Measurements from ENCODE around the gene HOXB3.

The HOXB3 gene

DNA sequence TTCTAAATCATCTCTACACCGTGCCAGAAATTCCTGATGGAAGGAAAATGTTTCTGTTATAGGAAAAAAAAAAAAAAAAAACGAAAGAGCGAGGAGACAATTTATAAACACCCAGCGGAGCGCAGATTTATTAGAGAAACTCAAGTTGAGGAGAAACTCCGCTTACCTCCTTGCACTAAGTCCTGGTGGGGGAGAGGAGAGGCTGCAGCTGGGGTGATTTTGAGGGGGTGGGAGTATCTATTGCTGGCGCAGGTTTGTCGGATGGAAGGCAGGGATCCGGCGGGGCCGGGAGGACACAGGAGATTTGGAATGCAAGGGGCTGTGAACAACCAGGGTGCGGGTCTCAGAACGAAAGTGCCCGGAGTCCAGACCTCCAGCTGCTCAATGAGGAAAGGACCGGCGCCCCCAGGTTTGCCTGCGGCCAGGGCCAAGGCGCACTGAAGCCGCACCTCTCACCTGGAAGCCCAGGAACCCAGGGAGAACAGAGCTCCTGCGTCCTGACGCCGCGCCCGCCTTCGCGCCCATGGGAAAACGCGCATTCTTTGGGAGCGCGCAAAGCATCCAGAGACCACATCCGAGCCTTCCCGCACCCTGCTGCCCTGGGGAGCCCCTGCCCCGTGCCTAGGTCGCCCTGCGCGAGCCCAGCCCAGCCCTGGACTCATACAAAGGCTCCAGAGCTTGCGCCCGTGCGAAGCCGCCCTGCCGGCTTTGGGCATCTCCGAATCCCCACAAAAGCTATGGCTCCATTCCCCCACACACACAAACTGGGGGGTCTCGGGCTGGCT lies 27.6 kb upstream of the HOXB3 start:
- no peak overlapping the region for H3K4me3 ChIP-seq (ENCODE audit: low read depth, low read length)
- TF ChIP-seq, protein P1, sequence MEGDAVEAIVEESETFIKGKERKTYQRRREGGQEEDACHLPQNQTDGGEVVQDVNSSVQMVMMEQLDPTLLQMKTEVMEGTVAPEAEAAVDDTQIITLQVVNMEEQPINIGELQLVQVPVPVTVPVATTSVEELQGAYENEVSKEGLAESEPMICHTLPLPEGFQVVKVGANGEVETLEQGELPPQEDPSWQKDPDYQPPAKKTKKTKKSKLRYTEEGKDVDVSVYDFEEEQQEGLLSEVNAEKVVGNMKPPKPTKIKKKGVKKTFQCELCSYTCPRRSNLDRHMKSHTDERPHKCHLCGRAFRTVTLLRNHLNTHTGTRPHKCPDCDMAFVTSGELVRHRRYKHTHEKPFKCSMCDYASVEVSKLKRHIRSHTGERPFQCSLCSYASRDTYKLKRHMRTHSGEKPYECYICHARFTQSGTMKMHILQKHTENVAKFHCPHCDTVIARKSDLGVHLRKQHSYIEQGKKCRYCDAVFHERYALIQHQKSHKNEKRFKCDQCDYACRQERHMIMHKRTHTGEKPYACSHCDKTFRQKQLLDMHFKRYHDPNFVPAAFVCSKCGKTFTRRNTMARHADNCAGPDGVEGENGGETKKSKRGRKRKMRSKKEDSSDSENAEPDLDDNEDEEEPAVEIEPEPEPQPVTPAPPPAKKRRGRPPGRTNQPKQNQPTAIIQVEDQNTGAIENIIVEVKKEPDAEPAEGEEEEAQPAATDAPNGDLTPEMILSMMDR (IDR thresholded peaks at IDR 0.05; ENCODE audit: borderline replicate concordance, insufficient read depth, low read depth, low read length): no peak

DNA sequence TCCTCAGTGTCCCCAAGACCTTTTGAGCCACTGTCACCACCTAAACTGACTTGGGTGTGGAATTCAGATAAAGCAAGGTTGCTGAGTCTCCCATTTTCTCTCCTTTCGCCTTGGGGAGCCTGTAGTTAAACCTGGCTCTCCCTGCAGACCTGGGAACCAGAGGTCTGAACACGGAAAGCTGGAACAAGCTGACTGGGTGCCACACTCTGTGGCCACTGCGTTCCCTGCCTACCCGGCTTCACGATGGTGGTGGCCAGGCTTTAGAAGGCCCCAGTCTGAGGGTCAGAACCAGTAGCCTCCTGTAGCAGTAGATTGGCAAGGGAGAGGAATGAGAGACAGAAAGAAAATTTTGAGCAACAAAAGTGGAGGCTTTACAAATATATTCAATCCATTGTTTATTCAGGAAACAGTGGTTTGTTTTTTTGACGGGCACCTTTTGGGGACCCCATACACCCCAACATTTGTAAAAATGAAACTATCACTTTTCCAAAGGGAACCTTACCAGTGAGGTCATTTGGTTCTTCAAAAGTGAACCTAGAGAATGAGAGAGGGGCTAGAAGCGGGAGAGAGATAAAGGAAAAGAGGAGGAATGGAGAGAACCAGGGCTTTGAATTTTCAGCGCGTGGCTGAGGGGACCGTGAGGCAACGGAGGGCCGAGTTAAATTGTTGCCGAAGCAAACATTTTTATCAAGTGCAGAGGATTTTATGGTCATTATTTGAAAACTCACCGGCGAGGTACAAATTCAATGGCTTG lies 26.9 kb upstream of the HOXB3 start:
- TF ChIP-seq, protein P1 (IDR thresholded peaks at IDR 0.05; ENCODE audit: borderline replicate concordance, insufficient read depth, low read depth, low read length): no peak
- no peak overlapping the region for H3K4me3 ChIP-seq (ENCODE audit: low read depth, low read length)

DNA sequence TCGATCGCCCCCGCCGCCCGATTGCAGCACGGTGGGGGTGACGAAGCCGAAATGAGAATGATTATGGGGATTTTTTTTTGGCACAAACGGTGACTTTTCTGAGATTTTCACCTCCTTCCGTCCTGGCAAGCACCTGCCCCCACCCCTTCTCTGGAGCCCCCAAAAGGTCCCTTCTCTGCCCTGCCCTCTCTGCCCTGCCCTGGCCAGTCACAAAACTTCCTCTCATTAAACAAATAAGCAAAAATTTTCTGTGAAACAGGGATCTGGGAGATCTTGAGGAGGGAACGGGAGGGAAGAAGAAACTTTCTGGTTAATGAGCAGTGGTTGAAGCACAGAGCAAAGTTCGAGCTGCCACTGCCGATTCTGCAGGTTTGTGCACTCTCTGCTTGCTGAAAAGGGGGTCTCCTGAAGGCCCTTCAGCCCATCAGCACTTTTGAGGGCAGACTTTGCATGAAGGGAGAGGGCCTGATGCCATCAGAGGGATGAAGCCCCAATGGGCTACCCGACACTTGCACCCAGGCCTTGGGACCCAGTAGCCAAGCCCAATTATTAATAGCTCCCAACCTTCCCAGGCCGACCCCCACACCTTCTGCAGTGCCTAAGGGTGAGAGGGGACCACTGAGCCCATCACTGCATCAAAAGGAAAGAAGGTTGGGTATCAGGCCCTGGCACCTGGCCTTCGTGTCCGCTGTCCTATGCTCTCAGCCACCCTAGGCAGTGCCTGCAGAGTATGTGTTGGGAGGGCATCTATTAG lies 26.1 kb upstream of the HOXB3 start:
- no peak overlapping the region for H3K4me3 ChIP-seq (ENCODE audit: low read depth, low read length)
- TF ChIP-seq, protein P1 (IDR thresholded peaks at IDR 0.05; ENCODE audit: borderline replicate concordance, insufficient read depth, low read depth, low read length): no peak

DNA sequence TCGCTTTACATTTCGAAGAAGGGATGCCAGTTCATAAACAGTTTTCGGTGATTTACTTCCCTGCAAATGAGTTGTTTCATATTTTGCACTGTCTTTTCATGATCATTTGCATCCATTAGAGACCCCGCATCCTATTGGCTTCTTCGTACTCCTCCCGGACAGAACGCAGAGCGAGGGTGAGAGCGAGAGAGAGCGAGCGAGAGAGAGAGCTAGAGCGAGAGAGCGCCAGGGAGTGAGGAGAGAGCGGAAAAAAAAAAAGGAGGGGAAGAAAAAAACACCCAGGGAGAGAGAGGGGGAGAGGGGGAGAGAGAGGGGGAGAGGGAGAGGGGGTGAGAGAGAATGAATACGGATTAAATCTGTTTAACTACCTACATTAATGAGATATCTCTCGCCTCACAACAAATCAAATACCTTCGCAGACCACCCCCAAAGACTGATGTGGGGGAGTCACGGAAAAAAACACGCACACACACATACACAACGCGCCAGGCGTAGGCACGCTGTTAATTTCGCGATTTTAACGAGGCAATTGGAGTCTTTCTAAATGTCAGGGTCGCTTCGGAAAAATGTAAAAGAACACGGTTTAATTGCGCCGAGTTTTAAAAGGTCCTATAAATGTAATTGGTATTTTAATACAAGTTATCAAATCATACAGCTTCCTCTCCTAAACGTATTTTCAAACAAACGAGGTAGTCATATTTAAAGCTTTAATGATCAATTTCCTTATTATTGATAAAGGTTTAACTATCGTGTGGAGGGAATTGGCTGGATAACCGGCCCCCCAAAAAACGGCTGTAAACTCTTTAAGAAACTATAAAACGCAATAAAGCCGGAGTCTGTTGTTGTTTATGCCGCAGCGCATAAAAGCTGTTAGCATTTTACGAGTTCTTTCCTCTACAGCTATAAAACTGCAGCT lies 25.3 kb upstream of the HOXB3 start, which contains the start of gene HOXB8:
TSS of gene HOXB8 (minus strand) at position 246 of the 916 bp plus-strand sequence. CDS start 588 bp downstream, outside the sequence.
- TF ChIP-seq, protein P1 (IDR thresholded peaks at IDR 0.05; ENCODE audit: borderline replicate concordance, insufficient read depth, low read depth, low read length): no peak
- no peak within 1 kb of the TSS for H3K4me3 ChIP-seq (ENCODE audit: low read depth, low read length)

DNA sequence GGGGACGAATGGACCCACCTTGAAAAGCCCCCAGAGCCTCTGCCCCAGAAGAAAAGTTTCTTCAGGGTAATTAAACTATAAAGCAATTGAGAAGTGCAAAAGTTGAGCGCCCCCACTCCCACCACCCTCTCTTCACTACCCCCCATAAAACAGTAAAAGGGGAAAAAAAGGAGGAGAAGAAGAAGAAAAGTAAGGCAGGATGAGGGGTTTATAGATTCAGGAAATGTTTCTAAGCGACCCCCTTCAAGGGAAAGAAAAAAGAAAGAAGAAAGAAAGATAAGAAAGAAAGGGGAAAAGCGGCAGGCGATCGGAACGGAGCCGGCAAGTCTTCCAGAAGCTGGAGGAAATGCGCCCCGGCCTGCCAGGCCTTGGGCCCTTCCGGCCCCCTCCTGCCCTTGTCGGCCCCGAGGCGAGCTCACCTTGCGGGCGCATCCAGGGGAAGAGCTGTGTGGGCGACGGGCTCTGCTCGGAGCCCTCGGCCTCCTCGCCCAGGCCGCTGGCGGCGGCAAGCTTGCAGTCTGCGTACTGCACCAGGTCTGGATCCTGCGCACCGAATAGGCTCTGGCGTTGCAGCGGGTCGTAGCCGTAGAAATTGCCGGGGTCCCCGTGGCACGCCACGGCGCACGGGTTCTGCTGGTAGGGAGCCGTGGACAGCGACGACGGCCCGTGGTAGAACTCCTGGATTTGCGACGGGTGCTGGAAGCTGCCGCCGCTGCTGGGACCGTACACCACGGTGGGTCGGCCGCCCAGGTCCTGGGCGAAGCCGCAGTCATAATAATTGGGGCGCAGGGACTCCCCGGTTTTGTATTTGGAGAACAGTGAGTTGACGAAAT lies 24.0 kb upstream of the HOXB3 start:
- no peak overlapping the region for H3K4me3 ChIP-seq (ENCODE audit: low read depth, low read length)

More for the DNA sequence above, 24.0 kb upstream of the HOXB3 start:
- TF ChIP-seq, protein P1 (IDR thresholded peaks at IDR 0.05; ENCODE audit: borderline replicate concordance, insufficient read depth, low read depth, low read length): no peak

Measured in GM12875 (cell line).